Activated CD4-positive, CD25-positive, alpha-beta regulatory T cell (primary cell): ENCODE measurements around the gene COL9A3.
"Not testable (repeated sequence)": the region's sequence is repeated elsewhere in the genome, so short reads cannot be mapped to it uniquely, and the experiment has no call there.

ENCODE experiments used
- DNase-seq, 4 experiments: peaks; one replicate each; lab custom pipeline; 2025; lab: John Stamatoyannopoulos, UW

The COL9A3 gene

GRCh38 chr20:62856931-62857619 is 40.2 kb downstream of the COL9A3 start:
- no peak for DNase-seq

- DNase-seq: no peak
Measured at GRCh38 chr20:62858058-62858830, 41.4 kb downstream of the COL9A3 start.

GRCh38 chr20:62859721-62860120 is 42.9 kb downstream of the COL9A3 start:
- no peak for DNase-seq

- DNase-seq: no peak
Measured at GRCh38 chr20:62860391-62860923, 43.6 kb downstream of the COL9A3 start.

- peak in 1 of 4 experiments; percentile 41 for DNase-seq
Measured at GRCh38 chr20:62860924-62861691, 44.3 kb downstream of the COL9A3 start.

- DNase-seq: peak; percentile 90 to 94 (median 92)
Measured at GRCh38 chr20:62861726-62862336, 45.0 kb downstream of the COL9A3 start, which contains the start of gene TCFL5. Gene TCFL5, minus strand, starts transcription at chr20:62861822. Its CDS starts 152 bp downstream, at chr20:62861670.

GRCh38 chr20:62864207-62864606 is 47.4 kb downstream of the COL9A3 start:
- no peak for DNase-seq

- DNase-seq: no peak
Measured at GRCh38 chr20:62872184-62872847, 55.5 kb downstream of the COL9A3 start.

- DNase-seq: no peak
Measured at GRCh38 chr20:62872862-62873261, 56.0 kb downstream of the COL9A3 start.

- DNase-seq: no peak
Measured at GRCh38 chr20:62873280-62873679, 56.4 kb downstream of the COL9A3 start.

- DNase-seq: not testable (repeated sequence)
Measured at GRCh38 chr20:62873681-62874031, 56.8 kb downstream of the COL9A3 start.

- DNase-seq: no peak
Measured at GRCh38 chr20:62874964-62875344, 58.1 kb downstream of the COL9A3 start.

GRCh38 chr20:62875419-62876361 is 58.8 kb downstream of the COL9A3 start:
- DNase-seq: no peak

GRCh38 chr20:62876501-62876901 is 59.7 kb downstream of the COL9A3 start:
- no peak for DNase-seq

GRCh38 chr20:62876902-62877816 is 60.3 kb downstream of the COL9A3 start:
- DNase-seq: no peak

GRCh38 chr20:62878244-62879038 is 61.6 kb downstream of the COL9A3 start:
- no peak for DNase-seq

GRCh38 chr20:62879275-62880146 is 62.7 kb downstream of the COL9A3 start:
- DNase-seq: no peak
